ENCODE data around the gene NOLC1. TPM values are rescaled to one million over a fixed set of nuclear protein-coding genes. Genes with fewer than 3 reads are reported as not detected.

NOLC1 gene
- total RNA-seq, result 19.3 TPM

DNA sequence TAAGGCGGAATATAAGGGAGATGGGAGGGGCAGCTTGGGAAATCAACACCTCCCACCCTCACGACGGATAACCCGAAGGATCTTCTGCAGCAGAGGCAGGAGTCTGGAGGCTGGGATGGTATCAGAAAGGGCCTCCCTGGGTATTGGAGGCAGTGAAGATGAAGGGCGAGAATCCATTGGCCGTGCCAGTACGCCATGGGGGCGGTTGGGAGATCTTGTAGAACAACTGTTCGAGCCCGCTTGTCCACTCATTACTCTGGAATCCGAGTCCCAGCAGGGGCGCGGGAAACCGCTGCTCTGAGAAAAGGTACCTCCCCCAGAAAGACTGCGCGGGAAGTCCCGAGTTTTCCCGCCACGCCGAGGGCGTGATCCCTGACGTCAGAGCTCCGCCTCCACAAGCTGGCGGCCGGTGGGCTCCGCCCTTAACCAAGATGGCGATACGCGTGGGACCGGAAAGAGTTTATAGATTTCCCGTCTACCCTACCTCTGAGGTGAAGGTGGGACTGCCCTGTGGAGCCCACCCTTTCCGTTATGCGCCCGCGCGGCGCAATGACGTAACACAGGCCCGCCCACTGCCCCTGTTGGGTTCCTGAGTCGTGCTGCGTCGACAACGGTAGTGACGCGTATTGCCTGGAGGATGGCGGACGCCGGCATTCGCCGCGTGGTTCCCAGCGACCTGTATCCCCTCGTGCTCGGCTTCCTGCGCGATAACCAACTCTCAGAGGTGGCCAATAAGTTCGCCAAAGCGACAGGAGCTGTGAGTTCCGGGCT, at the start of gene NOLC1:
Gene NOLC1, plus strand, starts transcription at position 616 of the 771 bp plus-strand sequence. Its CDS starts 22 bp downstream, at position 638.
- DNase-seq (ENCODE audit: low spot score), result peak; percentile 99
- peak; percentile 95 for ATAC-seq

DNA sequence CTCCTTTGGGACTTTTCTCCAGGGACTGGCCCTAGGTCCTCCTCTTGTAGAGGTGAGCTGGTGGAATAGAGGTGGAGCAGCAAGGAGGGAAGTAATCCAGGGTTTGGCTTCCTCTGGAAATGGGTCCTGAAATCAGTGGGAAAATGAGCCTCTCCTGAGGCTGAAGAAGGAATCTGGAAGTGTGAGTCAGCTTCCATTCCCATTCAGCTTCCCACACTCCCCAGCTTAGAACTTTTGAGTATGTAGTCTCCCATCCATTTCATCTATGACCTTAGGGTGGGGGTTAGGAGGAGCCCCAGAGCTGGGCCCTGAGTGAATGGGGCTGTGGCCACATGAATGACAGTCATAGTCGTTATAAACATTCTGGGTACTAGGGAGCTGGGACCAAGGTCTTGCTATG, 49.8 kb upstream of the NOLC1 start:
- DNase-seq (ENCODE audit: low spot score) (no peak), ATAC-seq (no peak)

DNA sequence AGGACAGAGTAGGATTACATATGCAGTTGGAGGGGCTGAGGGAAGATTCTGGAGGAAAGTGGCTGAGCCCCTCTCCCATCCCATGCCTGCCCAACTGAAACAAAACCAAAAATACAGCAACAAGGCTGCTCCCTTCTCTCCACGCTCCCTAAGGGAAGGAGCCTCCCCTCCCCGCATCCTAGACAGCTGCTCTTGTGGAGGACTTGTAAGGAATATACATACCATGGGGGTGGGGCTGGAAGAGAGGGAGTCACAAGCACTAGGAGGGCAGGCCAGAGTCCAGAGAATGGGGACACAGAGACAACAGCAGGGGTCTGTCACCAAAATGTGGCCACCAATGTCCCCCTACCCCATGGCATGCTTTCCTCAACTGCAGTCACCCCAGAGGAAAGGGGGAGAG, 45.2 kb upstream of the NOLC1 start:
- ATAC-seq, result no peak
- no peak for DNase-seq (ENCODE audit: low spot score)

DNA sequence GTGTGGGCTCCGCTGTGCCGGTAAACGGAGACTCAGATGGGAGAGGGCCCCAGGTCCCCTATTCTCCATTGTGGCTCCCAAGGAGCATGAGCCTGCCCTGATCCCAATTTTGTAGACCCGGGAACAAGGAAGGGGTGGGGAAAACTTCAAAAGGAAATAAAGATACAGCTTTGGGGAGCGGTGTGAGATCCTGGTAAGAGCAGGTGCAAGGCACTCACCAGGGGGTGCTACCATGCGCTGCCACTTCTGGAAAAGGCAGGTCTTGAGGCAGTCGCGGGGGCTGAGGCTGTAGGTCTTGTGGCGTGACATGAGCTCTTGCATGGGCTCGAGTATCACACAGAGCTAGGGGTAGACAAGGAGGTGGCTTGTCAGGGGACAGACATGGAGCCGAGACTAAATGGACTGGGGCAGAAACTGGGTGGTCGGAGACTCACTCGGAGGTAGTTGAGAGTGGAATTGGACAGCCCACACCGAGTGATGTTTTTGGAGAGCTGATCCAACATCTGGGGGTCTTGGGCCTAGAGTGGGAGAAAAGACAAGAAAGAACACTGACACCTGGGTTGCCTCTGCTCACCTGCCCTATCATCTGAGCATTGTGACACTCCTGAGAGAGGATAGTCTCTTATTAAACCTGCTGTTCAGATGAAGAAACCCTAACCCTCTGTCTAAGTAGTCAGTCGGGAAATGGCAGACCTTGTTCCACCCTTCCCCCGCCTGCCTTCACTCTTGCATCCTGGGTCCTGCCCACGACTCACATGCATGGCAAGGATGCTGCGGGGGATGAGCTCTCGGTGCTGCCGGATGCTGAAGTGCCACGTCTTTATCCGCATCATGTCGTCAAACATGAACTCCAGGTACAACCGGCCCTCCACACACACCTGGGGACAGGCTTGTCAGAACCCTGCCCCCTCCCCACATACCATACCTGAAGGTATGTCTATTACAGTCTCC, 42.7 kb upstream of the NOLC1 start:
- DNase-seq (ENCODE audit: low spot score) (no peak), ATAC-seq (no peak)

DNA sequence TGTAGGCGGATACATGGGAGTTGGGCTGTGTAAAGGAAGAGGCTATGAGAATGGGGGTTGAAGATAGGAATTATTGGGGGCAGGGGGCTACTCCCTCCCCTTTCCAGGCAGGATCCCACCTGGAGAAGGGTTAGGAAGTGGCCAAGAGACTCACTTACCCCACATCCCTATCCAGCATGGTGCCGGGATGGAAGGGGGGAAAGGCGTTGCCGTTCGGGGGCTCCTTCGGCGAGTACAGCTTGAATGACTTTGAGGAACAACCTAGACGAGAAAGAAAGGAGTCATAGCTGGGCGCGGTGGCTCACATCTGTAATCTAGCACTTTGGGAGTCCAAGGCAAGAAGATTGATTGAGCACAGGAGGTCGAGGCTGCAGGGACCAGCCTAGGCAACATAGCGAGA, 40.9 kb upstream of the NOLC1 start:
- ATAC-seq (no peak), DNase-seq (ENCODE audit: low spot score) (no peak)

DNA sequence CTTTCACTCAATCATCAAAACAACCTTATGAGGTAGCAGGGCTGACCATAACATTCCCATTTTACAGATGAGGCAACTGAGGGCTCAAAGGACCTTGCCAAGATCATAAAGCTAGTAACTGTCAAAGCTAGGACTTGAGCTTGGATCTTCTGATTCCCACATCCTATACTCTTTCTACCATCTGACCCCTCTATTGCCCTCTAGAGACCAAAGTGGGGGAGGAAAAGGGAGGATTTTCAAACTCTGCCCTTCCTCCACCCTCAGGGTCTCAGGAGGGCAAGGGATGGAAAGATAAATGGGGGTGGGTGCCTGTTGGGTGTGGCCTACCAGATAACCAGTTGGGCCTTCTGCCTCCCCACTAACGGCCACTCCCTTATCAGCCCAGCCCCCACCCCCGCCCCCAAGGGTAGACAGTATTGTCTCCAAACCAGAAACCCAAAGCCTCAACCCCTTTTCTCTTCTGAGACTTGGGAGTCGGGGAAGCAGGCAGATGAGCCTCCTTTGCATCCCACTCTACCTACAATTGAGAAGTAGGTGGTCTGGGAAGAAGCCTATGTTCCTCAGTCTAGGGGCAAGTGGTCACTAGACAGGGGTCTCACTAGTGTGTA, 39.9 kb upstream of the NOLC1 start:
- DNase-seq (ENCODE audit: low spot score) (no peak), ATAC-seq (no peak)

DNA sequence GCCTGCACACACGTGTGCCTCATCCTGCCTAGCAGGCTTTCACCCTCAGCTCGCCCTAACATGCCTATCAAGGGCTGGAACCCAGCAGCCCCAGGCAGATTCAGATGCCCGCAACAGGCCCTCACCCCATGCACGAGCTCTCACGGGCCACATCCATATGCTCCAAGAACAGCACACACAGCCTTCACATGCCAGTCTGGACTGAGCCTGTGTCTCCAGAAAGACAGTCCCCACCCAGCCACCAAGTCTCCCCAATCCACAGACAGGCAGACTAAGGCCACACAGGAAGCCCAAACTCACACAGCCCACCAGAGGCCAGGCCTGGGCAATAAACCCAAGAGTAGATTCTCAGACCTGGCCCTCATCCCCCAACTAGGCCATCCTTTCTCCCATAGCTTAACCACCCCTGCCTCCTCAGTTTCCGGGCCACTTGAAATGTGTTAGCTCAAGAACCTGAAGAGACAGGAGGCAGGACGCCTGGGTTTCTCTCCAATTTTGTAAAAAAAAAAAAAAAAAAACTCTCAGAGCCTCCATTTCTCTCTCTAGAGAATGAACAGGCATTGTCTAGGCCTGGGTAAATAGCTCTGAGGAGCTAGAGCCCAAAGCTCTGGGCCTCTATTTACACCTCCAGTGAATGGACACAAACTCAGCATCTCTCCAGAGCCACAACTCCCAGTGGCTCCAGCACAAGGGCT, 38.8 kb upstream of the NOLC1 start:
- DNase-seq (ENCODE audit: low spot score) (no peak), ATAC-seq (no peak)

DNA sequence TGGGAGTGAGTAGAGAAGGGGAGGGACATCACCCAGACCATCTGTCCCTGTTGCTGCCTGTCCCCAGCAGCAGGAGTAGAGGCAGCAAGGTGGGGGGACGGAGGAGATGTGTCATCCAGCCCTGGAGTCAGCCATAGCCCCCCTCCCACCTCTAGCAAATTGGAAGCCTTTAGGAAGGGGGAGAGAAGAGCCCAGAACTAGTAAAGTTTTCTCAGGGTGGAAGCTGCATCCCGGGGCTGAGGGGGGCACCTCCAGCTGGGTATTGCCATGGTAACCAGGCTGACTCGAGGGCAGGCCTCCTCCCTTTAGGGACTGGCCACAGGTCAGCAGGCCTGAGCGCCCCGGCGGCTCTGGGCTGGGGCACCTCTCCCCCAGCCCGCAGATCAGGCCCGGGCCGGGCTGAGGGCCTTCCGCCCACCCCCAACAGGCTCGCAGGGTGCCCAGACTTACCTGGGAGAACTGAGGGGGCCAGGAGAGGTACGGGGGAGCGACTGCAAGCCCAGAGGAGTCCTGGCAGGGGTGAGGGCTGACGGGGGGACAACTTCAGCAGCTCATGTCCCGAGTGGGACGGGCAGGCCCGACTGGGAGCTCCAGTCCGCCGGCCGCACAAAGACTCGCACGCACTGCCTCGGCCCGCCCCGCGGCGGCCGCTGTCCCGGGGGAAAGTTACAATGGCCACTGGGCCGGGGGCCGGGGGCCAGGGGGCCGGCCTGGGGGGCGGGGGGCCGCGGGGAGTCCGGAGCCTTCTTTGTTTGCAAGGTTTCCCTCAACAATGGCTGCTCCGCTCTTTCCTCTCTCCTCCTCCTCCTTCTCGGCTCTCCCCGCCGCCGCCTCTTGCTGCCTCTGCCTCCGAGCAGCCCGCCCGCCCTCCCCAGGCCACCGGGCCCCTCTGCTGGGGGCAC, 38.0 kb upstream of the NOLC1 start:
- peak; percentile 25 for ATAC-seq
- no peak for DNase-seq (ENCODE audit: low spot score)

DNA sequence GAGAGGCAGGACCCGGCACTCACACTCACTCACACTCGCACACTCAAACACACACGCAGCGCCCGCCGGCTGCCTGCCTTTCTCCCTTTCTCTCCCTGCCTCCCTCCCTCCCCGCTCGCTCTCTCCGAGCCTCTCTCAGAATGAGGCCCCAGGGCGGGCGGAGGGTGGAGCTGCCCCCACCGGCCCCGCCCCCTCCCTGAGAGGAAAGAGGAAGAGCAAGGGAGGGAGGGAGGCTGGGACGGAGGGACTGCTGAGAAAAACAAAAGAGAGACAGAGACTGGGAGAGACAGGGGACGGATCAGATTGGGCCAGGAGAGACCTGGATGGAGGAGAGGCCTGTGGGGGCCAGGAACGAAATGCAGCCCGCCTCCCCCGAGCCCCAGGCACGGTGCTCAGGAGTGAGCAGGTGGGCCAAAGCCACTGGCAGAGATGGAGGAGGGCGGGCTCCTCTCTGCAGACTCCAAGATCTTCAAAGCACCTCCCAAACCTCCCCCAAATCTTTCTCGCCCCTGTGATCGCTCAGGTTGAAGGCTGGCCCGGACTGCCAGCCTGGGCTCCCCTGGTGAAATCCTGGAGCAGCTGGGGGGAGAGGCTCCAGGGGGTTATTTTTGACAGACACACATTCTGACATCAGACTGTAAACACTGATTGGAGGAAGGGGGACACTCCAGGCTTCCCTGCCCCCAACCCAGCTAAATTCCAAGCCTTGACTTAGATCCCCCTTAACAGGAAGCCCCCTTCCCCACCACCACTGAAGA, 37.1 kb upstream of the NOLC1 start:
- ATAC-seq, result peak; percentile 88
- DNase-seq (ENCODE audit: low spot score), result peak; percentile 88

DNA sequence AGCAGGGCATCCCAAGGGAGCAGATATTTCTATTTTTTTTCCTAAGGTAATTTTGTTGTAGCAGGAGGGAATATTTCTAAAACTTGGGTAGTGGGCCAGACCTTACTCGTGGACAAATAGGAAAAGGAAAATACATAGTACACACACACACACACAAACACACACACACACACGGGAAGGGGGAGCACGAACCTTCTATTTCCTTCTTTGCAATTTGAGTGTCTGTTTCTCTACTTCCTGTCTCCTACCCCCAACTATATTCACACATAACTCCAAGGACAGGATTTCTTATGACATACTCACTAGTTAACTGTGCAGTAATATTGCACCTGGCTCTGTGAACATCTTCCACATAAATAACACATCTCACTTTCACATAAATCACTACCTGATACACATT, 36.4 kb upstream of the NOLC1 start:
- no peak for ATAC-seq

GRCh38 chr10:102116656-102117055, 35.5 kb upstream of the NOLC1 start:
- ATAC-seq, result no peak
- no peak for DNase-seq (ENCODE audit: low spot score)

More for the DNA sequence above, 36.4 kb upstream of the NOLC1 start:
- DNase-seq (ENCODE audit: low spot score), result no peak

GRCh38 chr10:102117391-102118159, 34.6 kb upstream of the NOLC1 start:
- peak; percentile 83 for DNase-seq (ENCODE audit: low spot score)
- peak; percentile 36 for ATAC-seq

- DNase-seq (ENCODE audit: low spot score) (no peak), ATAC-seq (no peak)
These were observed 33.3 kb upstream of the NOLC1 start for GRCh38 chr10:102118867-102119266.

GRCh38 chr10:102119417-102120141, 32.6 kb upstream of the NOLC1 start:
- ATAC-seq (peak; percentile 30), DNase-seq (ENCODE audit: low spot score) (peak; percentile 65)

GRCh38 chr10:102120142-102120990, 31.8 kb upstream of the NOLC1 start, which contains the start of gene LDB1:
Gene LDB1, minus strand, starts transcription at chr10:102120368. Its CDS starts 258 bp downstream, at chr10:102120110.
- ATAC-seq (peak; percentile 82), DNase-seq (ENCODE audit: low spot score) (peak; percentile 84)

GRCh38 chr10:102120991-102121738, 31.0 kb upstream of the NOLC1 start:
- DNase-seq (ENCODE audit: low spot score) (no peak), ATAC-seq (no peak)

Data from left lobe of liver (tissue), 2 donors.